Loucy (cell line): ENCODE measurements around the gene GRK3.

Experiments
- H2AFZ ChIP-seq: fragments of 200-600 bp; sonication (generic); 2 replicates; pipeline ENCODE4 v1.6.0; 2016; ENCODE audit warnings: antibody characterized with exemption, mild to moderate bottlenecking, low read length, moderate library complexity
- H3F3A ChIP-seq: fragments of 200-600 bp; 2 replicates; pipeline ENCODE4 v1.6.0; 2016; ENCODE audit warnings: antibody characterized with exemption, low read depth, mild to moderate bottlenecking
- H3K27me3 ChIP-seq: fragments of 200-600 bp; sonication (generic); 2 replicates; pipeline ENCODE4 v1.6.1; 2014; ENCODE audit warnings: low read length, mild to moderate bottlenecking; ENCODE audit not compliant: insufficient read depth, poor library complexity, severe bottlenecking
- H3K36me3 ChIP-seq: fragments of 200-600 bp; sonication (generic); 2 replicates; pipeline ENCODE4 v1.6.1; 2016; ENCODE audit warnings: low read length; ENCODE audit not compliant: insufficient read depth
- H3K4me1 ChIP-seq: fragments of 200-600 bp; sonication (generic); 2 replicates; pipeline ENCODE4 v1.5.1; 2014; ENCODE audit warnings: low read length, mild to moderate bottlenecking; ENCODE audit not compliant: insufficient read depth, poor library complexity, severe bottlenecking
- H3K4me2 ChIP-seq: fragments of 200-600 bp; sonication (generic); 2 replicates; pipeline ENCODE4 v1.6.0; 2014; ENCODE audit warnings: antibody characterized with exemption, low read length, low read depth, mild to moderate bottlenecking; ENCODE audit not compliant: poor library complexity, severe bottlenecking
- H3K4me3 ChIP-seq: fragments of 200-600 bp; sonication (generic); 2 replicates; pipeline ENCODE4 v1.5.1; 2014; ENCODE audit warnings: low read length, mild to moderate bottlenecking, mixed read lengths; ENCODE audit not compliant: poor library complexity, severe bottlenecking
- H3K79me2 ChIP-seq: fragments of 200-600 bp; sonication (generic); 2 replicates; pipeline ENCODE4 v1.6.1; 2014; ENCODE audit warnings: low read length; ENCODE audit not compliant: insufficient read depth
- H3K9ac ChIP-seq: fragments of 200-600 bp; sonication (generic); 2 replicates; pipeline ENCODE4 v1.6.0; 2014; ENCODE audit warnings: mild to moderate bottlenecking, low read depth, low read length, moderate library complexity; ENCODE audit not compliant: poor library complexity, severe bottlenecking
- H3K9me2 ChIP-seq: fragments of 200-600 bp; sonication (generic); replicated peaks from 2 replicates; pipeline ENCODE4 v1.6.1; 2016; ENCODE audit warnings: low read depth, low read length, mixed read lengths
- H3K9me3 ChIP-seq: fragments of 200-600 bp; sonication (generic); 2 replicates; pipeline ENCODE4 v1.6.1; 2014; ENCODE audit warnings: mild to moderate bottlenecking, antibody characterized with exemption, low read length, low read depth; ENCODE audit not compliant: insufficient read depth
- H4K20me1 ChIP-seq: fragments of 200-600 bp; sonication (generic); 2 replicates; pipeline ENCODE4 v1.6.0; 2014; ENCODE audit warnings: antibody characterized with exemption, low read length, mild to moderate bottlenecking; ENCODE audit not compliant: insufficient read depth, poor library complexity, severe bottlenecking
- EZH2phosphoT487 ChIP-seq: fragments of 200-600 bp; IDR thresholded peaks from 2 replicates; pipeline ENCODE4 v1.6.1; 2018; ENCODE audit warnings: antibody characterized with exemption, mild to moderate bottlenecking, moderate library complexity, borderline replicate concordance
- TF ChIP-seq, protein P1 (sequence below): fragments of 200-600 bp; sonication (generic); conservative IDR thresholded peaks from 2 replicates; pipeline ENCODE4 v1.5.1; 2014; ENCODE audit warnings: mild to moderate bottlenecking, antibody characterized with exemption, low read length

Gene GRK3

GRCh38 chr22:25545672-25546071, 18.8 kb upstream of the GRK3 start:
- Histone ChIP-seq H3K9me3 (no peaks in the 10 kb centered on the region), H3K9ac (no peak overlapping the region), H3K4me2 (no peak overlapping the region), H3K27me3 (no peaks in the 10 kb centered on the region), H3K4me1 (peaks cover 37% of the 10 kb centered on the region), H3K36me3 (no peaks in the 10 kb centered on the region), H3K4me3 (no peak overlapping the region), H4K20me1 (no peaks in the 10 kb centered on the region), H3K9me2 (no peaks in the 10 kb centered on the region), H3K79me2 (no peaks in the 10 kb centered on the region), H3F3A (no peaks in the 10 kb centered on the region), H2AFZ (no peak overlapping the region)
- TF ChIP-seq, protein P1, sequence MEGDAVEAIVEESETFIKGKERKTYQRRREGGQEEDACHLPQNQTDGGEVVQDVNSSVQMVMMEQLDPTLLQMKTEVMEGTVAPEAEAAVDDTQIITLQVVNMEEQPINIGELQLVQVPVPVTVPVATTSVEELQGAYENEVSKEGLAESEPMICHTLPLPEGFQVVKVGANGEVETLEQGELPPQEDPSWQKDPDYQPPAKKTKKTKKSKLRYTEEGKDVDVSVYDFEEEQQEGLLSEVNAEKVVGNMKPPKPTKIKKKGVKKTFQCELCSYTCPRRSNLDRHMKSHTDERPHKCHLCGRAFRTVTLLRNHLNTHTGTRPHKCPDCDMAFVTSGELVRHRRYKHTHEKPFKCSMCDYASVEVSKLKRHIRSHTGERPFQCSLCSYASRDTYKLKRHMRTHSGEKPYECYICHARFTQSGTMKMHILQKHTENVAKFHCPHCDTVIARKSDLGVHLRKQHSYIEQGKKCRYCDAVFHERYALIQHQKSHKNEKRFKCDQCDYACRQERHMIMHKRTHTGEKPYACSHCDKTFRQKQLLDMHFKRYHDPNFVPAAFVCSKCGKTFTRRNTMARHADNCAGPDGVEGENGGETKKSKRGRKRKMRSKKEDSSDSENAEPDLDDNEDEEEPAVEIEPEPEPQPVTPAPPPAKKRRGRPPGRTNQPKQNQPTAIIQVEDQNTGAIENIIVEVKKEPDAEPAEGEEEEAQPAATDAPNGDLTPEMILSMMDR = no peak
- TF ChIP-seq EZH2phosphoT487 = no peak

DNA sequence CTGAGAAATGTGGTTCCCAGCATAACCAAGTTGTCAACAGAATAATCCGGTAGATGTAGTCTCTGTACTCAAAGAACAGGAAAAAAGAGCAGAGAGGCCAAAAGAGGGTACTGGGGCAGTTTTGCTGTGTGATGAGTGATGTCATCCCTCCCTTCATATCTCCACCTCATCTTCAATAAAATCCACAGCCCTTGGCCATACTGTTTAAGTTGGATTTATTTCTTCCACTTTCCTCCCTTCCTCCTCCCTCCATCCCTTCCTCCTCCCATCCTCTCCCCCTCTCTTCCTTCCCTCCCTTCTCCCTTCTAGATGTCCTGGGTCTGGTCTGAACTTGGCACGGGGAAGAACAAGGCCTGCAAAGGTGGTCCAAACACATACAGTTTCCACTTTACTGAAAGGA, 18.2 kb upstream of the GRK3 start:
- Histone ChIP-seq H4K20me1 (no peaks in the 10 kb centered on the region), H3K36me3 (no peaks in the 10 kb centered on the region), H3K79me2 (no peaks in the 10 kb centered on the region), H3F3A (no peaks in the 10 kb centered on the region), H3K4me2 (no peak overlapping the region), H3K4me1 (peaks cover 37% of the 10 kb centered on the region), H2AFZ (no peak overlapping the region), H3K4me3 (no peak overlapping the region), H3K9me2 (no peaks in the 10 kb centered on the region), H3K27me3 (no peaks in the 10 kb centered on the region), H3K9ac (no peak overlapping the region), H3K9me3 (no peaks in the 10 kb centered on the region)
- TF ChIP-seq, protein P1 = no peak
- TF ChIP-seq EZH2phosphoT487 = no peak

- no peaks in the 10 kb centered on the region for H3F3A ChIP-seq
- no peaks in the 10 kb centered on the region for H3K36me3 ChIP-seq
- no peak overlapping the region for H3K9ac ChIP-seq
- no peaks in the 10 kb centered on the region for H3K79me2 ChIP-seq
- H3K27me3 ChIP-seq = no peaks in the 10 kb centered on the region
- H2AFZ ChIP-seq = no peak overlapping the region
- no peak overlapping the region for H3K4me2 ChIP-seq
- H3K9me3 ChIP-seq = no peaks in the 10 kb centered on the region
- peaks cover 37% of the 10 kb centered on the region for H3K4me1 ChIP-seq
- no peaks in the 10 kb centered on the region for H4K20me1 ChIP-seq
- TF ChIP-seq EZH2phosphoT487 = no peak
- TF ChIP-seq, protein P1 = no peak
- no peak overlapping the region for H3K4me3 ChIP-seq
- no peaks in the 10 kb centered on the region for H3K9me2 ChIP-seq
Measured at GRCh38 chr22:25546751-25547150, 17.7 kb upstream of the GRK3 start.
